HK-2 (cell line): Measurements from ENCODE around the gene KCNN3.

Source experiments
- DNase-seq: peaks from one replicate; pipeline ENCODE4 v3.0.0-alpha.2; 2018; ENCODE audit not compliant: unreplicated experiment

Gene KCNN3

DNA sequence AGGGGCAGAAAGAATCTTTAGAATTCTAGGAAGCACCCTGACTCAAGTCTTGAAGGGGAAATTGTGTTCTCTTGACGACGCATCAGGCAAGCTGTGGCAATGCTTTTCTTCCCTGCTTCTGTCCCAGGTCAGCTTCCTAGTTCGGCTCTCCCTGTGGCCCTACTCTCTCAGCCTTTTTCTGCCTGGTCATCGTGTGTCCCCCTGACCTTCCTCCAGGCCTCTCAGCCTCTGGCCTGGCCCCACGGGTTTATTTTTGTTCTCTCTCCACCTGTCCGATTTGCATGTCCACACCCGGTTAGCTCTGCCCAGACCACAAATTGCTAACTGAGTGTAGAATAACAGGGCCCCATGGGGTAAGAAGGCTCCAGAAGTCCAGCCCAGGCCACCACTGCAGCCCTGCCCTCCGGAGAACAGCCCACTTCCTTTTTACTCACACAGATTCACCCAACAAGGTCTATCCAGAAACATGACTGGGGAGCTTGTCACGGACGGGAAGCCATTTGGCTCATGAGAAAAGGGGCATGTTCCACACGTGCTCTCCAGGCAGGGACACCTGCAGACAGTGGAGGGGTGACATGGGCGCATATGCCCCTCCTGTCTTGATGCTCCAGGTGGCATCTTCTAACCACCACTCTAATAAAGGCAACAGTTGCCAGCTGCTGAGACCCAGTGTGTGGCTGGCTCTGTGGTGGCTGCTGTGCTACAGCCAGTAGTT, 9.8 kb downstream of the KCNN3 start:
- no peak for DNase-seq

DNA sequence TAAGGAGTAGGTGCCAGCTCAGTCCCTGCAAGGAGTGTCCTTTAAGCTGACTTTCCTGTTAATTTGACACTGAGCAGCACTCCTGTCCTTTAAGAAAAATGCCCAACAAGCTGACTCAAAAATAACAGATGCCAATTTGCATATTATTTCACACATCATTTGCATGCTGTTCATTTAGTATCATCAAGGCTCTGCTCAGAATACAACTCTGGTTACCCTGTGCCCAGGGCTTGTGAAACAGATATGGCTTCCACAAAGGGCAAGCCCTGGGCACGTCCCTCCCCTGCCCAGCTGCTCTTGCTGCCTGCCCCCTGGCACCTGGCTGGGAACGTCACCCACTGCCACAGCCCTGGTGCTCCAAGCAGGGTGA, 10.3 kb downstream of the KCNN3 start:
- no peak for DNase-seq

DNA sequence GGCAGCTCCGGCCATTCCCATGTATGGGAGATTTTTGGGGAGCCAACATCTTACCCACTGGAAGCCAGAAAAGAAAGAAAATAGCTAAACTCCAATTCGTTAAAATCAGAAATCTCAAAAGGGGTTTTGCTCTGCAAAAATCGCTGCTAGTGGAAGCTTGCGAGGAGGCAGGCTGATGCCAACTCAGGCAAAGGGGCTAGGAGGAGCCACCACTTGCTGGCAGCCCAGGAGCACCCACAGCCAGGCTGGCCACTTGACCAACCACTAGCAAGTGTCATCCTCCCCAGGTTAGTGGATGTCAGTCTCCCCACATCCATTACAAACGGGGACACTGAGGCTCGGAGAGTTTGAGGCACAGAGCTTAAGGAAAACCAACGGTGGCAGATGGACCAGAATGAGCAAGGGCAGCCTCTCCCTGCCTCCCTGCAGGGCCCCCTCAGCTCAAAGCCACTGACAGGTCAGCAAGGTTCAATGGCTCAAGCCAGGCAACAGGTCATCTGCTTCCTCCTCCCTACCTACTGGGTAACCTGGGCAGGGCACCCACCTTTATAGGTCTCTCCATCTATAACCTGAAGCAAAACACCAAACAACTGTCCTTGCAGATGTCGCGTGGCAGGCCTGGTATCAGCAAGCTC, 10.8 kb downstream of the KCNN3 start:
- DNase-seq: no peak

DNA sequence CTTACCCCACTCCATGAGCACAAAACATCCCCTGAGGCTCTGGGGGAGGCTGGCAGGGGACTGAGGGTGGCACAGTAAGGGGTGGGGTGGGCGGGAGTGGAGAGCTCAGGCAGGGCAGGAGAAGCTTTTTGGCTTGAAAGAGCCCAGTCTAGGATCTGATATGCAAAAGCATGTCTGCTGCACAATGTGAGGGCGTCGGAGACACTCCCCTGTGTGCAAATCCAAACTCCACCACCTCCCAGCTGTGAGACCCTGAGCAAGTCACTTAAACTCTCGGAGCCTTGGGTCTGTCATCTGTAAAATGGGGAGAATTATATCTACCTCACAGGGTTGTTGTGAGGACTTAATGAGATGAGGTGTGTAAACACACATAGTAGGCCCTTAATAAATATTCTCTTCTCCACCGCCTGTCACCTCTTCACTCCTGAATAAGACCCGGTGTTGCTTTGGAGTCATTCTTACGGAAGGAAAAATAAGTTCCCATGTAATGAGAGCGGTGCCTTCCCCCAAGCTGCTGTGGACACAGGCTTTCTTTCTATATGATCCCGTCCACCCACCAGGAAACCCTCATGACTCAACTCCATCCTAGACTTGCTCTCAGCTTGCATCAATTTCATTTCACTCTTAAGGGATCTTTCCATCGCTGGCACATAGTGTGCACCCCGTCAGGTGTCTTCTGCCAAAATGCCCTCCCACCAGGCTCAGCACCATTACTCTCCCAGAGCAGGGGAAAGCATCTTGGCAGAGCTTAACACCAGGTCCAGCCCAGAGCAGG, 12.5 kb downstream of the KCNN3 start:
- no peak for DNase-seq

DNA sequence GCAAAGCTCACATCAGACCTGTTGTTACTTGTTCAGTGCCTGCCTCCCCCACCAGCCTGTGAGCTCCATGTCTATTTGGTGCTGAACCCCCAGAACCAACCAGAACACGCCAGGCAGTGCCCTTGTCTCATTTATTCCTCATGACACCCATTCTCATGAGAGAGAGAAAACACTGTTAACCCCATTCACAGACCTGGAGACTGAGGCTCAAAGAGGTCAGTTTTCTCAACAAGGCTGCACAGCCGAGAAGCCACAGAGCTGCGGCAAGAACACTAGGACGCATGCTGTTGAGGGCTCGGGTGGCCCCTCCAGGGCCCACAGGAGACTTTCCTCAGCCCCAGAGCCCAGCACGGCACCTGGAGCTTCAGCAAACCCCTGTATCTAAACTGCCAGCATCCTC, 13.1 kb downstream of the KCNN3 start:
- no peak for DNase-seq

DNA sequence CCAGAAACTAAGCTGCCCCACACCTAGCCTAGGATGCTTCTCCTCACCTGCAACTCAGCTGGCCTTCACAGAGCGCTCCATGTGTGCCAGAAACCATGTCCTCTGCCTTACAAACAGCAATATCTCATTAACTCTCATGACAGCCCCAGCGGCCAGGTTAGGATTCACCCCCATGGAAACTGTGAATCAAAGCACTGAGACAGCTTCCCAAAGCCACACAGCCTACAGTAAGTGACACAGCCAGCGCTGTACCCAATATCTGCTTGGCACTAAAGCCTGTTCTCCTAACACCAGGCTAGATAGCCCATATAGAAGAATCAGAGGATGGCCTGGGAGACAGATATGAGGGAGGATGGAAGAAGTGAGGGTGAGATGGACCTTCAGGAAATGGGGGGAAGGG, 13.5 kb downstream of the KCNN3 start:
- no peak for DNase-seq

DNA sequence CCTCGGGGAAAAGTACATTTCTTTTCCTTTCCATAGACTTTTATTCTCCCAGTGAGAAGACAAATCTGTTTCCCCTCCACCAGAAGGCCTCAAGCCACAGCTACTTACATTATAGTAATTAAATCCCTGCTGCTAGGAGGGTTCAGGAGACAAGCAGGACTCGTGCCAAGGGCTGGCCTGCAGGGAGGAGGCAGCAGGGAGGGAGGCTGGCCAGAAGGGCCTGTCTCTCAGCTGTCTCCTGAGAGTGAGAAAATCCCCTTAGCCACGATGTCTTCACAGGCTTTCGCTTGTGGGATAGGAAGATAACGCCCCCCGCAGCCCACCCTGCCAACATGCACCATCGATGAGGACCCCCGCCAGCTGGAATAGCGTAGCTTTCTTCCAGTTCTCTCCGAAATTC, 14.0 kb downstream of the KCNN3 start:
- DNase-seq: no peak

DNA sequence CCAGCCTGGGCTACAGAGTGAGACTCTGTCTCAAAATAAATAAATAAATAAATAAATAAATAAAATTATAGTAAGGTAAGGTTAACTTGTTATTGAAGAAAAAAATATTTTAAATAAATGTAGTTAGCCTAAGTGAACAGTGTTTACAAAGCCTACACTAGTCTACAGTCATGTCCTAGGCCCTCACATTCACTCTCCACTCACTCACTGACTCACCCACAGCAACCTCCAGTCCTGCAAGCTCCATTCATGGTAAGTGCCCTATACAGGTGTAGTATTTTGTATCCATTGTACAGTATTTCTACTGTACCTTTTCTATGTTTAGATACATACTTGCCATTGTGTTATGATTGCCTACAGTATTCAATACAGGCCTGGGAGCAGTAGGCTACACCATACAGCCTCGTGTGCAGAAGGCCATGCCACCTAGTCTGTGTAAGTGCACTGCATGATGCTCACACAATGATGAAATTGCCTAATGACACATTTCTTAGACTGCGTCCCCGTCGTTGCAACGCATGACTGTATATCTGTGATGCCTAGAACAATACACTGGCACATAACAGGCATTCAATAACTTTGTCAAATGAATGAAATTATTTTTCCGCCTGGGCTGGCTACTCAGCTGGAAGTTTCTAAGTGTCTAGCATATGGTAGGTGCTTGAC, 14.8 kb downstream of the KCNN3 start:
- DNase-seq: no peak

DNA sequence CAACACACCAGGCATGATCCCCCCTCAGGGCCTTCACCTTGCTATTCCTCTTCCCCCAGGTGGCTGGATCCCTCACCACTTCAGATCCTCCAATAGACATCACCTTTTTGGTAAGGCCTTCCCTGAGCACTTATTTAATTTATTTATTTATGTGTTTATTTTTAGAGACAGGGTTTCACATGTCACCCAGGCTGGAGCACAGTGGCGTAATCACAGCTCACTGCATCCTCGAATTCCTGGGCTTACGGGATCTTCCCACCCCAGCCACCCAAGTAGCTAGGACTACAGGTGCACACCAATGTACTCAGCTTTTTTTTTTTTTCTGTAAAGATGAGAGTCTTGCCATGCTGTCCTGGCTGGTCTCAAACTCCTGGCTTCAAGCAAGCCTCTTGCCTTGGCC, 17.2 kb downstream of the KCNN3 start:
- no peak for DNase-seq

DNA sequence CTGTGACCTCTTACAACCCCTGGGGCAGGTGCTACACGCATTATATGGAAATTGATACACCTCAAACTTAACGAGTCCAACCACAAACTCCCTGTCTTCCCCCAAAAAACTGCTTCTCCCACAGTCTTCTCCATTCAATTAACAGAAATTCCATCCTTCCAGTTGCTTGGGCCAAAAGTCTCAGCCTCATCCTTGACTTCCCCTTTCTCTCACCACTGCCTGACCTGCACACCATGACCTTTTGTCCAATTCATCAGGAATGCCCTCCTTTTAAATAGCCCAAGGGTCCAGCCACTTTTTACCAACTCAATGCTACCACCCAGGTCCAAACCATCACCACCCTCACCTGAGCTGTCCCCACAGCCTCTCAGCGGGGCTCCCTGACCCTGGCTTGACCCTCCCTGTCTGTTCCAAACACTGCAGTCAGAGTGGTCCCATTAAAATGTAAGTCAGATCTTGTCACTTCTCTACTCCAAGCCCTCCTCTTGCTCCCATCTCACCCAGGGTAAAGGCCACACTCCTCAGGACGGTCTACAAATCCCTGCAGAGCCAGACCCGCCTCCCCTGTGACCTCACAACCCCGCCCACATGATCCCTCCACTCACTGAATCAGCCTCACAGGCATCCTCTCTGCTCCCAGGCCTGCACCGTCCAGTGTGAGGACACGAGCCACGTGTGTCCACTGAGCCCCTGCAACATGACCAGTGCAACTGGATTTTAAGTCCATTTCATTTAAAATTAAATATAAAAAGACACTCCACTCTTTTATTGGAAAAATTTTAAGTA, 18.5 kb downstream of the KCNN3 start:
- no peak for DNase-seq

DNA sequence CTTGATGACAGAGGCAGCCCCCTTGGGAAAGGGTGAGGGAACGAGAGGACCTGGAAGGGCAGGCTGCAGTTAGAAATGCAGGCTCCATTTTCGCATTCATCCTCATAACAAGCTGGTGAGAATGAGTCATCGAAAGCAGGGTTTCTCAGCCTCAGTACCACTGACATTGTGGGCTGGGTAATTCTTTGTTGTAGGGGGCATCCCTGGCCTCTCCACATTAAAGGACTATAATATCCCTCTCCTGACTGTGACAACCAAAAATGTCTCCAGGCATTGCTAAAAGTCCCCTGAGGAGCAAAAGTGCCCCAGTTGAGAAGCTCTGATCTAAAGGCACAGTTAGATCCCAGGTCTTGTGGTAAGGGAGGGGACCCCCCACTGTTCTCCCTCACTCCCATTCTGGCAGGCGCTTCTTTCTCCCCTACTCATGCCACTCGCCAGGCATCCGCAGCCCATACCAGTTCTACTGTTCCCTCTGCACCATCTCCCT, 20.4 kb downstream of the KCNN3 start:
- DNase-seq: no peak

DNA sequence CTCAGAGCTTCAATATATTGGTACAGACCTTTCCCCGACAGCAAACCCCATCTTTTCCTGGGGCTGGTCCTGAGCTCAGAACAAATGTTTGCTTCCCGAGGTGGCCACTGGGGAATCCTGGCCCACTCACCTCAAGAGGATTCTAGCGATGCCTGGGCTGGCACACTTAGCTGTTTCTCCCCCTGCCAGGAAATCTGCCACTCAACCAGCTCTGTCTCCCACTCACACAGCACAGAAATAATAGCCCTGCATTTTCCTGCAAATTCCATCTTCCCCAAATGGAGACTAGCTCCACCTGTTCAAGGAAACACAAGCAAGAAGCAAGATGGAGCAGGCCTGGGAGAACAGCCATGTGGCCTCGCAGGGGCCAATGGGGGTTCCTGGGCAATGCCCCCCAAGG, 21.1 kb downstream of the KCNN3 start:
- no peak for DNase-seq

DNA sequence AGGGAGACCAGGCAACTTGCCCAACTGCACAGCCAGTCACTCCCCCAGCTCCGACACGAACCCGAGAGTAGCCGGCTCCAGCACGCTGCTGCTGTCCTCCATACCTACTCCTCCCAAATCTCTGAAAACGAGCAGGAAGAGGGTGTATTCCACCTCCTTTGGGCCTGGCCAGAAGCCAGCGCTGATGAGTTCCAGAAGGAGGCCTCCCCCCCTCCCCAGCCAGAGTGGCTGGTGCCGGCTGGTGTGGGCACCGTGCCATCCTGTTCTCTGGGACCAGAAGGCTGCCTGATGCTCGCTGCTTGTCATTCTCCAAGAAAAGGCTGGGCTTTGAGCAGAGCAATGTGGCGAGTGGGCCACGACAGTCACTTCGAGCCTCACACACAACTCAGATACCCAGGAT, 22.2 kb downstream of the KCNN3 start:
- no peak for DNase-seq

DNA sequence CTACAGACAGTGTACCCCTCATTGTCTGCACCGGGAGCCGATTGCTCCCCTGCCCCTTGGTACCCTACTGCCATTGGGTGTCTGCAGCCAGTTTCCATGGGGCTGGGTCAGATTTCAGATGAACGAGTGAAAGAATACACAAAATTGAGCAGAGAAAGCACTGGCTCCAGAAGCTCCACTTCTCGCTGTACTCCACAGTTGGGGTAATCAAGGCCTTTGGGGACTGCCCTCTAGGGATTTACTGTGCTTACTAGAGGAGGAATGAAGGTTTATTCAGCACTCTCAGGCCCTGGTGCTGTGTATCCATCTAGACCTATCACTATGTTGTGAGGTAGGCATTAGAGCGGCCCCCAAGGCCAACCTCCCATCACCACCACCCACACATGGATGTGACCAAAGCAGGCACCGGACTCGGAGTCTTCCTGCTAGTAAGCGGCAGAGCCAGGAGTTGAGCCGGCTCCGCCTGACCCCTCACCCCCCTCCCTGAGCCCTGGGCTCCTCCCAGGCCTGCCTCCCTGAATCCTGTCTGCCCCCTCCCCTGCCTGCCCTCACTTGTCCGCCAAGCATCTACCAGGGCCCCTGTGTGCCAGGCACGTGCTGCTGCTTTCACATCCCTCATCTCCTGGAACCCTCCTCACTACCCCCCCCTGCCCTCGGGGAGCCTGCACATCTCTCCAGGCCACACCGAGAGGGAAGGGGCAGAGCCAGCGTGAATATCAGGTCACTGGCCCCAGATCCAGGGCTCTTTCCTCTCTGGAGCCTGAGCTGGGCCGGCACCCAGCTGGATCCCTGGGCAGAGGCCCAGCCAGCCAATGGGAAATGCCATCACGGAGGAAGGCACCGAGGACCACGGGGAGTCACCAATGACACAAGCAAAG, 23.3 kb downstream of the KCNN3 start:
- DNase-seq: no peak

DNA sequence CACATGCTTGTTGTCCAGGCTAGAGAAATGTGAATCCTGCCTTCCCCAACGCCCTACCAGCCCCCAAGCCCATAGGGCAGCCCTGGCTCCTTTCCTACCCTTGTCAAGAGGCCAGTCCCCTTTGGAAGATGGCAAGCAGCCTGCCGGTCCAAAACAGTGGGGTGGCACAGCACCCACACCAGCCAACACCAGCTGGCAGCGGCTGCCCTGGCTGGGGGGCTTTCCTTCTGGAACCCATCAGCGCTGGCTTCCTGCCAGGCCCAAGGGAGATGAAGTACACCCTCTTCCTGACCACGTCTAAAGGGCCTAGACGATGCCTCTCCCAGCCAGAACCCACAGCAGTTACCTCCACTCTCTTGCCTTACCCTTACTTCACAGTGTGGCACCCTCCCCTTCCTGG, 24.2 kb downstream of the KCNN3 start:
- DNase-seq: no peak

DNA sequence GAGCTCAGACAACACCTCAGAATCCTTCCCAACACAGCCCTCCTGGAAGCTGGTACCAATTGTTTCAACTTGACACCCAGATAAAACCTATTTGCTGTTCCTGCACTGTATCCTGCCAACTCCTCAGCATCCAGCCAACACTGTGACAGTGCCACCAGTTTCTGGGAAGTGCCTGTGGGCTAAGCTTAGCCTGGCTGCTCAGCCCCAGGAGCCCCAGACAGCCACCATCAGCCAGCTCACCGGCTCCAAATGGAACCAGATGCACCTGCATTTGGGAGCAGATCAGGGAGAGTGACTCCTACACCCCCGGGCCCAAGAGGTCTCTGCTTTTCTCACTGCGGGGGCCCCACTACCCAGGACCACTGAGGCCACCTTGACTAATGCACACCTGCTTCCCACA, 24.9 kb downstream of the KCNN3 start:
- no peak for DNase-seq

DNA sequence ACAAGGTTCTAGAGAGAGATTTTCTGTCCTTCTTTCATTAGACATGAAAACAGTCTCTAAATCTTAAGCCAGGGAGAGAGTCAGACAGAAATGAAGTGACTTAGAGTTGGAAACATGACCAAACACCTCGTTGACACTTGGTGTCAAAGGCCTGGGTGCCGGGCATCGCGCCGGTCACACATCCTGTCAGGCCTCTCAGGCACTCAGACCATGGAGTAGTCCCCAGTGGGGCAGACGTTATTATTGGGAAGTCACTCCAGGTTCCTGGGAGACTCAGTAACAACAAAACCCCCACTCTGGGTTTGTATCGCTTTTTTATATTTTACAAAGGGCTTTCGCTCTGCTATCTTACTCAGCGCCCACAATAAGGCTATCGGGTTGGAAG, 25.8 kb downstream of the KCNN3 start:
- DNase-seq: no peak

DNA sequence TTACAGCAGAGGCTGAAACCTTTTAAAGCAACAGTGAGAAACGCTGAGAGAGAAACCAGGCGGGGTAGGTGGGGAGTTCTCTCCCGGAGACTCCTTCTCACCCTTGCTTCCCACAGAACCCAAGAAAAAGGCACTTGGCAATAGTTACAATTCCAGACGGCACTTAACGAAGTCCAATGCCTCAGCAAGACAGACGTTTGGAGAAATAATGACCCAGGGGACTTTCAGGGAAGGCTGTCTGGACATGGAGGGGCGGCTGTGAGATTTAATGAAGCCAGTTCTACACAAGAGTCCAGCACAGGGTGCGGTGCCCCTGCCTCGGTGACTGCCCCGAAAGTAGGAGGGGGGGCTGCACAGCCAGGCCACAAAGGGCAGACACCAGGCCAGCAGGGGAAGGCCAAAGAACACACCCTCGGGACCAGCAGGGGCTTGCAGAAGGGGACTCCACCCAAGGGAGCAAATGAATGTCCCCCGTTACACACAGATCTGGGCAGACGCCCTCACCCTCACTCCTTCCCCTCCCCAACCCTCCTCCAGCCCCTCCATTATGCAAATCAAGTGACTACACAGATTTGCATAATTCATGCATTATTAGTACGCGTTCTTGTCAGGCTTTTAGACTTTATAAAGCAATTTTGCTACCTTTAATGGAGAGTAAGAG, 26.3 kb downstream of the KCNN3 start:
- DNase-seq: no peak

DNA sequence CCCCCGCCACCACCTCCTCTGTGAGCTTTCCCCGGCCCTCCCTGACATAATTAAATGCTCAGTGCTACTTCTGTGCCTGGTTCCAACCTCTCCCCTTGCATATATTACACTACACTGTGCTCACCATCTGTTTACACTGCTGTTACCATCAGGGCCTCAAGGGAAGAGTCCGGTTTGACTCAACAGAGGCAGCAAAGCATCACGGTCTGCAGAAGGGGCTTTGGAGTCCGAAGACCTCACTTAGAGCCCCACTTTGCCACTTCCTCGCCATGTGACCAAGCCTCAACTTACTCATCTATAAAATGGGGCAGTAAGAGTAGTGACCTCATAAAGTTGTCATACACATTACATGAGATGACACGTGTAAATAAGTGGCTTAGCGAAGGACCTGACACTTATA, 27.4 kb downstream of the KCNN3 start:
- no peak for DNase-seq

DNA sequence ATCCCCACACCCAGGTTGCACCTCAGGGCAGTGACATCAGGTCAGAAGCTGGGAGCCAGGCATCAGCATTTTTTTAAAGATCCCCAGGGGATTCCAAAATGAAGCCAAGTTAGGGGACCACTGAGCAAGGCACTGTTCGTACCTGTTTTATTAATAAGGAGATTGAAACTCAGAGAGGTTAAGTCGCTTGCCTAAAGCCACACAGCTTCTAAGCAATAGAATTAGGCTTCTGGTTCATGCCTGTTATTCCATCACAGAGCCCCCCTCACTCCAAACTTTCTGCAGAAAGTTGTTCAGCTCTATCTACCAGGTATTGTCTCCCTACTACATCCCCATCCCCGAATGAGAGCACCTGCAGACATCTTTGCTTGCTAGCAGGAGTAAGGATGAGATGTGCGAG, 28.7 kb downstream of the KCNN3 start:
- DNase-seq: no peak
